ENCODE measurements around the gene GHR. TPM values are rescaled to one million over a fixed set of nuclear protein-coding genes. Genes with fewer than 3 reads are reported as not detected.
"Not testable (repeated sequence)": the region's sequence is repeated elsewhere in the genome, so short reads cannot be mapped to it uniquely, and the experiment has no call there.

The GHR gene
- total RNA-seq, 1 donor: 2.2 TPM

- no peak overlapping the region for H3K4me3 ChIP-seq (ENCODE audit: low read depth, low read length)
- no peak for DNase-seq (ENCODE audit: low read depth)
- TF ChIP-seq CTCF (IDR thresholded peaks at IDR 0.05; ENCODE audit: insufficient read depth, low read depth, low read length): no peak
Observed at GRCh38 chr5:42718591-42718990, 295.4 kb downstream of the GHR start.

- TF ChIP-seq CTCF (IDR thresholded peaks at IDR 0.05; ENCODE audit: insufficient read depth, low read depth, low read length): no peak
- DNase-seq (ENCODE audit: low read depth): no peak
- H3K4me3 ChIP-seq (ENCODE audit: low read depth, low read length): no peak overlapping the region
Observed at GRCh38 chr5:42719034-42719433, 295.8 kb downstream of the GHR start.

GRCh38 chr5:42720251-42720650 is 297.0 kb downstream of the GHR start:
- no peak for TF ChIP-seq CTCF (IDR thresholded peaks at IDR 0.05; ENCODE audit: insufficient read depth, low read depth, low read length)
- H3K4me3 ChIP-seq (ENCODE audit: low read depth, low read length): no peak overlapping the region
- peak; percentile 25 for DNase-seq (ENCODE audit: low read depth)

GRCh38 chr5:42721484-42721883 is 298.2 kb downstream of the GHR start:
- no peak for TF ChIP-seq CTCF (IDR thresholded peaks at IDR 0.05; ENCODE audit: insufficient read depth, low read depth, low read length)
- no peak for DNase-seq (ENCODE audit: low read depth)
- no peak overlapping the region for H3K4me3 ChIP-seq (ENCODE audit: low read depth, low read length)

- DNase-seq (ENCODE audit: low read depth): not testable (repeated sequence)
- peak overlapping the region; percentile 9 for H3K4me3 ChIP-seq (ENCODE audit: low read depth, low read length)
Observed at GRCh38 chr5:42734531-42735058, 311.4 kb downstream of the GHR start.

- TF ChIP-seq CTCF (IDR thresholded peaks at IDR 0.05; ENCODE audit: insufficient read depth, low read depth, low read length): no peak
- no peak overlapping the region for H3K4me3 ChIP-seq (ENCODE audit: low read depth, low read length)
- no peak for DNase-seq (ENCODE audit: low read depth)
Observed at GRCh38 chr5:42740920-42741319, 317.7 kb downstream of the GHR start.

- TF ChIP-seq CTCF (IDR thresholded peaks at IDR 0.05; ENCODE audit: insufficient read depth, low read depth, low read length): peak; percentile 52
- no peak overlapping the region for H3K4me3 ChIP-seq (ENCODE audit: low read depth, low read length)
- peak; percentile 3 for DNase-seq (ENCODE audit: low read depth)
Observed at GRCh38 chr5:42745426-42745825, 322.2 kb downstream of the GHR start.
